Stimulated activated CD4-positive, alpha-beta T cell treated with anti-CD3 and anti-CD28 coated beads, Interleukin-2, amount 100 ng/mL, for 4 hours (primary cell): Measurements from ENCODE around the gene LCOR.
"Not testable (repeated sequence)": the region's sequence is repeated elsewhere in the genome, so short reads cannot be mapped to it uniquely, and the experiment has no call there.

Experiments used
- DNase-seq: peaks from one replicate; pipeline ENCODE4 v3.0.0-alpha.2; 2020; ENCODE audit warnings: low read depth

Gene LCOR

GRCh38 chr10:96831867-96832720 lies at the start of gene LCOR:
Gene LCOR, plus strand, starts transcription at chr10:96832298. Its CDS starts 116,760 bp downstream, at chr10:96949058.
- DNase-seq = peak; percentile 74

- DNase-seq = no peak
Measured at GRCh38 chr10:96784253-96784652, 47.8 kb upstream of the LCOR start.

- no peak for DNase-seq
Measured at GRCh38 chr10:96789571-96790108, 42.5 kb upstream of the LCOR start.

DNA sequence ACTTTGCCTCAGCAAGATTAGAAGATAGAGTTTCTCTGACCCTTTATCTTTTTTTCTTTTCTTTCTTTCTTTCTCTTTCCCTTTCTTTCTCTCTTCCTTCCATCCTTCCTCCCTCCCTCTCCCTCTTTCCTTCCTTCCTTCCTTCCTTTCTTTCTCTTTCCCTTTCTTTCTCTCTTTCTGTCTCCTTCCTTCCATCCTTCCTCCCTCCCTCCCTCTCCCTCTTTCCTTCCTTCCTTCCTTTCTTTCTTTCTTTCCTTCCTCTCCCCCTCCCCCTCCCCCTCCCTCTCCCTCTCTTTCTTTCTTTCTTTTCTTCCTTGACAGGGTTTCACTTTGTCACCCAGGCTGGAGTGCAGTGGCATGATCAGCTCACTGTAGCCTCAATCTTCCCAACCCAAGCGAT lies 40.2 kb upstream of the LCOR start:
- no peak for DNase-seq

DNA sequence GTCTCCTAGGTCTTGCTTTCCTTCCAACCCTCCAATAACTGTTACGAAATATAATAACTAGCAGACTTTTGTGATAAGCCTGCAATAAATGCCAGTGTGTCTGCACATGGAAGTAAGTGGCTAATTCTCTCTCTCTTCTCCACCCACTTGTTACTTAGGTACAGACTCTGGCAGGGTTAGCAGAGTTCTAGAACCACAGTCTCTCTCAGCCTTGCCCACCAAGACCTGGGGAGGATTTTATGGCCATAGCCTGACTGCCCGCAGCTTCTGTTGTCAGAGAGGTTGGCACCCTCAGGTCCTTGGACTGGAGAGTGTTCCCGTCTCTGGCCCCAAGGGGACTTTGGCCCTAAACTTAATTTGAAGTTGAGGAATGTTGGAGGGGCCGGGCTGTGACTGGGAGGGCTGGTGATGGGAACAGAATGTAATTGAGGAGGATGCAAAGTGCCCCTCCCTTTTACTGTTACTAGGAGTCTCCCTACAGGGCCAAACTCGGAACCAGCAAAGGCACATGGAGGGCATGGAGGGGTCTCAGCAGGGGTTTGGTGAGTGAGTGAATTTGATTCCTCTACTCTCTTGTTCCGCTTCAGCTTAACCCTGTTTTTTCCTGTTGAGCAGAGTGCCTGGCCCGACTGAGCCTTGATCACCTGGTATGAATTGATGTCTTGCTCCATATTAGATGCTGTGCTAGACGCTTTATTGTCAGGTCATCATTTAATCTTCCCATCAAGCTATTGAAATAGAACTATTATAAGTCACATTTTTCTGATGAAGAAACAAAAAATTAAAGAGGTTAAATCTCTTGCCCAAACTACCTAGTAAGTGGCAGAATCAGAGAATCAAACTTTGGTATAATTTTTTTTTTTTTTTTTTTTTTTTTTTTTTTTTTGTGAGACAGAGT lies 37.0 kb upstream of the LCOR start:
- no peak for DNase-seq

DNA sequence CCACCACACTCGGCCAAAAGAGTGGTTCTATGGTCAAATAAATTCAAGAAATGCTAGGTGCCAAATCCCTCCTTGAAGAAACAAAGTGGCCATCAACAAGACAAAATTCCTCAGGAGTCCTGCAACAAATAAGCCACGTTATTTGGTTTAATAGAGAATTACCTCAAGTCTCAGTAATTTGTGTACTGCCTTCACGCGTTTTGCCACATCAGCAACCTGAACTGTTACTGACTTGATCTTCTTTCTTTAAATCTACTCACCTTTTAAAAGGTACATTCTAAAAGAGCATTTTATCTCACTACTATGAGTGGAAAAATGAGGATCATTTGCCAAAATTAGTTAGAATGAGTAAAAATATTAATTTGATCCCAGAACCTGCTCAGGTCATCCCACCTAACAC lies 34.6 kb upstream of the LCOR start:
- DNase-seq = no peak

DNA sequence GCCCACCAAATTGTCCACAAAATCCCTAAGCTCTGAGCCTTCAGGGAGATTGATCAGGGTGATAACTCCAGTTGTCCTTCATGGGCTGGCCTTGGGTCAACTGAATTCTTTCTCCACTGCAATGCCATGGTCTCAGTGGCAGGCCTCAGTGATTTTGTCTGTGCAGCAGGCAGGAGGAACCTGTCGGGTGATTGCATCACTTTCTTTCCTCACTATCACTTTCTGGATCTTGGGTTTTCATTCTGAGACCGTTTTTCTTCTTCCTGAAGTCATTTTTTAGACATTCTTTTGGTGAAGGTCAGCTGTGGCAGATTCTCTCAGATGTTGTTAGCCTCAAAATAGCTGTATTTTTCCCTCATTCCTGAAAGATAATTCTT lies 28.8 kb upstream of the LCOR start:
- DNase-seq = no peak

DNA sequence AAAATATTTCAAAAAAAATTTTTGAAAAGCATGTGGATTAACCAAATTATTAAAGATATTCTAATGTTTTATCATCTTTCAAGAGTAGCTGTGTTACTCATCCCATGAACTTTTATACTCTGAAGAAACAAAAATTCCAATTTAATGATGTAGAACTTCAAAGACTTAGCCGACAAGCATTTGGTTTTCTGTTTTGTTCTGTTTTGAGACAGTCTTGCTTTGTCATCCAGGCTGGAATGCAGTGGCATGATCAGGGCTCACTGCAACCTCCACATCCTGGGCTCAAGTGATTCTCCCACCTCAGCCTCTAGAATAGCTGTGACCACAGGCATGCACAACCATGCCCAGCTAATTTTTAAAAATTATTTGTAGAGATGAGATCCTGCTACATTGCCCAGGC lies 17.8 kb upstream of the LCOR start:
- no peak for DNase-seq

- DNase-seq = not testable (repeated sequence)
Measured at GRCh38 chr10:96818971-96819370, 13.1 kb upstream of the LCOR start.

DNA sequence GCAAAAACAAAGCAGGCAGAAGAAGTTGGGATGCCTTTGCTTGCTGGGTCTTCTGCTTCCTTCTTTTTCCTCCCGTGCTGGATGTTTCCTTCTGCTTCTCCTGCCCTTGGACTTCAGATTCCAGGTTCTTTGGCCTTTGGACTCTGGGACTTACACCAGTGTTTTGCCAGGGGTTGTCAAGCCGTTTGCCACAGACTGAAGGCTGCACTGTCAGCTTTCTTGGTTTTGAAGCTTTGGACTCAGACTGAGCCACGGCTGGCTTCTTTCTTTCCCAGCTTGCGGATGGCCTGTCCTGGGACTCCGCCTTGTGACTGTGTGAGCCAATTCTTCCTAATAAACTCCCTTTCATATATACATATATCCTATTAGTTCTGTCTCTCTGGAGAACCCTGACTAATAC lies 11.3 kb upstream of the LCOR start:
- no peak for DNase-seq

DNA sequence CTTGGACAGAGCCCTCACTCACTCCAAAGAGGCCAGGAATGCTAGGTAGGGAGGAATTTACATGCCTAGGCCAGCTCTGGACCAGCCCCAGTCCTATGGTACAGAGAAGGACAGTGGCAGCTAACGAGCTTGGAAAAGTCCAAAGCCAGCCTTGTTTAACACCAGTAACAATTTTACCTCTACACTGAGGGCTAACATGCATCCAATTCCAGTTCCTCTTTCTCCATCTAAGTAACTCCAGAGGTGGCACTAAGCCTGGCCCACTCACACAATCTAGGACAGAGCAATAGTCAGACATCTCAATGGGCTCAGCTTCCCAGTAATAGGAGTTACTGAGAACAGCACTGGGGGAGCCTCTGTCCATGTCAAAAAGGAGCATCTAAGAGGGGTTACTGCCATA lies 5.7 kb upstream of the LCOR start:
- DNase-seq = no peak

GRCh38 chr10:96828609-96829008 lies 3.5 kb upstream of the LCOR start:
- DNase-seq = no peak

- DNase-seq = no peak
Measured at GRCh38 chr10:96829029-96829773, 2.9 kb upstream of the LCOR start.

DNA sequence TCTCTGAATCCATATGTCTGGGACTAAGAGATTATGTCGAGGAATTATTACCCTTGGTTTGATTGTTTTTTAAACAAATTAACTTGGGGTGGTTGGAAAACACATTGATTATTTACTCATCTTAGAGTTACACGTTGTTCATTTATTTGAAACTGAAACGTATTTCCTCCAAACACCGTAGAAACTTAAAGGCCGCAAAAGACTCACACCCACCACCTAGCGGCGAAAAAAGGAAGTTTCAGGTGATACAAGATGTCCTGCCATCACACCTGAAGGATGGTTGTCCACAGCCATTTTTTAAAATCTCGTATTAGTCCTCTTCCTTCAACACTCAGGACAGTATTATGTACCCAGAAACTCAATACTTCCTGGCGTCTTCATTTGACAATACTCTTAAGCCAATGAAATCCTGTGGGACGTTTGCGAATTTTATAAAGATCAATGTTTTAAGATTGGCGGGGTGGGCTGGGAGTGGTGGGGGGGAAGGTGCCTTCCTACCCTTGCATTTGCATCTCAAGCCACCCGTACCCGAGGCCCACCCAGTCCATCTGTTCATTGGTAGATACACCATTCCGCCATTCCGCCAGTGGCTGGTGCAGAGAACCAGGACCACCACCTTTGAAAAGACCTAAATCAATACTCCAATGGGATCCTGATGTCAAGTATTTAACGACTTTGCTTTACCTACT lies 1.4 kb upstream of the LCOR start:
- peak; percentile 75 for DNase-seq

GRCh38 chr10:96831200-96831866 lies 765 bp upstream of the LCOR start:
- DNase-seq = no peak

GRCh38 chr10:96832721-96833219 lies 672 bp downstream of the LCOR start:
- DNase-seq = peak; percentile 82

GRCh38 chr10:96833220-96834001 lies 1.3 kb downstream of the LCOR start:
- DNase-seq = no peak

- no peak for DNase-seq
Measured at GRCh38 chr10:96834120-96834519, 2.0 kb downstream of the LCOR start.

DNA sequence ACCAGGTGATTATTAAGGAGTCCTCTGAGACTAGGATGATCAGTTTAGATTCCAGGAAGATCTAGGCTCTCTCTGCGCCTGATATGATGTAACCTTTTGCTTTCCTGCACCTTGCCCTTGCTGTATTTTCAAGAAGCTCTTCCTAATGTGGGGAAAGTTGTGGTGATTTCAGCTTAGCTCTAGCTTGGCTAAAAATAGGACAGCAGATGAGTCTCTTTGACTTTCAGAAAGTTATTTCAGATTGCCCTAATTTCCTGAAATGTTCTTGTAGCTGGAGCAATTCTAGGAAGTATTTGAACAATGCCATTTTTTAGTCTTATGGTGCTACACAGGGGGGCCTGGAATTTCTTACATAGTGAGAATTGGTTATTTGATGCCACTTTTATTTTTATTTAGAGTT lies 3.8 kb downstream of the LCOR start:
- no peak for DNase-seq

DNA sequence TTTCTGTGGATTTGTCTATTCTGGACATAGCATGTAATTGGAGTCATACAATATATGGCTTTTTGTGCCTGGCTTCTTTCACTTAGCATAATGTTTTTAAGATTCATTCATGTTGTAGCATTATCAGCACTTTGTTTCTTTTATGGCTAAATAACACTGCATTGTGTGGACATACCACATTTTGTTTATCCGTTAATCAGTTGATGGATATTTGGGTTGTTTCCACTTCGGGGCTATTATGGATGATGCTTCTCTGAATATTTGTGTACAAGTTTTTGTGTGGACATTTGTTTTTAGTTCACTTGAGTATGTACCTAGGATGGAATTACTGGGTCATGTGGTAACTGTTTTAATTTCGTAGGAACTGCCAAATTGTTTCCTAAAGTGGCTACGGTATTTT lies 6.4 kb downstream of the LCOR start:
- no peak for DNase-seq
